Colon (tissue), 2 donors: ENCODE measurements around the gene PADI1.

ENCODE experiments used
- FAIRE-seq: peaks from 2 replicates; lab custom pipeline; 2012; peaks lifted over from hg19 to GRCh38; lab: Jason Lieb, UNC
- donor health status: control.
- donor health status: control.

PADI1 gene

DNA sequence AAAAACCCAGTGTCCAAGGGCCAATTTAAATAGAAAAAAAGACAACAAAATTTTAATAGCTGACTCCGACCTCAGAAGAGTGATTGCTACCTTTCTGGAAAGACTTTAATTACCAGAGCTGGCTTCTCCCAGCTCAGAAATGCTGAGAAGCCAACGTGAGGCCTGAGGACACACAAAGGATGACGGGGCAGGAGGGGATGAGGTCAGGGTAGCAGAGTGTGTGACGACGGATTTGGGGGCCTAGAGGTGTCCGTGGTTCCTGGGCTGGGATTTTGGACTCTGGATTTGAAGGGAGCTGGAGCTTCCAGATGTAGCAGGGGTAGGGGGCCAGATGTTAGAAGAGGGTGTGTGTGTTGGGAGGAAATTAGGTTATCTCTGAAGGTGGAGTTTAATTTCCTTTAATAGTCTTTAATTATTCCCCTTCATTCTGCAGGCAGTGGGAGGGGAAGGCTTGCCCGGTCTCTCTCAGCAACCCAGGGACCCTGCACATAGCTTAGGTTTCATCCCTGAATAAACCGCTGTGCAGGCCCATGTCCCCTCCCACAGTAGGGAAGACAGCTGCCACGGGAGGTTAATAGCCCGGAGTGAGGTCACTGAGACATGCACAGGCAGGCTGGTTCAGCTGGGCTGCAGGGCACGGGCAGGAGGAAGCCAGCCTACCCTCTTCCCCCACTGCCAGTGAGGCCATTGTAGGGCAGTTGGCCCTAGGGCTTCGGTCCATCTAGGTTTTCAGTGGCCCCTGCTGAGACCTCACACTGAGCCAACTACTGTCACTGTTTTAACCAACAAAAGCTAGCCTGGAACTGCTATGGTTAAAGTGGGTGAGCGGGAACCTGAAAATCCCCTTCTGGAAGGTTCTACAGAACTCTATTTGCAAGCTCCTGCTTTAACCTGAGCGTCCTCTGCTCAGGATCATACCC, 40.2 kb downstream of the PADI1 start:
- no peak for FAIRE-seq

DNA sequence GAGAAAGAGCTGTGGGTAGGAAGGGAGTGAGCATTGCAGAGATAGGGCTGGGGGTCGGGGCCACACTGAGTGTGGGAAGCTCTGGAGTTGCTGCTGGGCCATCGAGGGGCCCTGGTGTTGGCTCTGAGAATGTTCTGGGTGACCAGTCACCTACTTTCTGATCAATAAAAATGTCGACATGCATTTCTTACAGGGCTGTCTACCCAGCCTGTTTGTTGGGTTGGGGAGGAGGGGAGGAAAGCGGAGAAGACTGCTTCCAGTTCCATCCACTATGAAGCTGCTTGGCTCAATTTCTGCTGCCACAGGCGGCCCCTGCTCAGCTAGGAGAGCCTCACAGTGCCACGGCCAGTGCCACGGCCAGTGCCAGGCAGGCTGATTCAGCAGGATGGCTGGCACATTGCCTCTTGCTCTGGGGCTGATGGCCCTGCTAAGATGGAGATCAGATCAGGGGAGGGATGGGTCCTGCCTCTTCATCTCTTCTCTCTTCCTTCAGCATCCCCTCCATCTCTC, 40.9 kb downstream of the PADI1 start:
- FAIRE-seq: no peak

DNA sequence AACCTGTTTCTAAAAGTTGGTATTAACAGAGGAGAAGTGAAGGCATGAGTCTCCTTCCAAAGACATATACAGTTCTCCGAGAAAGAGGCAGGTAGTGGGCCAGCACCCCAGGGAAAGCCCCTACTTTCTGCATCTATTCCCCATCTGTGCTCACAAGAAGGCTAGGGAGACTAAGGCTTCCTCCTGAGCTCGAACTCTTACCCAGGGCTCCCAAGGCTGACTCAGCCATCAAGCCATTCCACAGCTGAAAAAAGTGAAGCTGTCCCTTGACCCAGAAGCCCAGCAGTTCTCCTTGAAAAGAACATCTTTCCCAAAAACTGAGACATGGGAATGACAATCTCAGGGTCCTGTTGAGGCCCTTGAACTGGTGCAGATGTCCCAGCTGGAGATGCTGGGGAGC, 42.0 kb downstream of the PADI1 start:
- no peak for FAIRE-seq

DNA sequence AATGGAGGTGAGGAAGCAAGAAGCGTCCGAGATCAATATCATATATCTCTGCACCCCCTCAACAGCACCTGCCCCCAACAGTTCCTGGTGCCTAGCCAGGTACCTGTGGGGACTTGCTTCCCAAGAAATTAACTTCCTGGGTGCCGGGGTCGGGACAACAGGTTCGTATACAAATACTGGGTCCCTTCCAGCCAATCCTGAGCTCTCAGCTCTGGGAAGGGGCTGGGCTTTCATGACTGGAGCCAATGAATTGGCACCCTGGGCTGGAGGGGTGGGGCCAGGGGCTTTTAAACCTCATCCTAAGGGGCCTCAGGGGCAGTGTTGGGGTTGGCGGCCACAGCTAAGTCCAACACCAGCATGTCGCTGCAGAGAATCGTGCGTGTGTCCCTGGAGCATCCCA, 43.9 kb downstream of the PADI1 start, which contains the start of gene PADI3:
Gene PADI3 (plus strand): TSS at position 318 of the 400 bp plus-strand sequence. CDS start 40 bp downstream, at position 358.
- no peak for FAIRE-seq

DNA sequence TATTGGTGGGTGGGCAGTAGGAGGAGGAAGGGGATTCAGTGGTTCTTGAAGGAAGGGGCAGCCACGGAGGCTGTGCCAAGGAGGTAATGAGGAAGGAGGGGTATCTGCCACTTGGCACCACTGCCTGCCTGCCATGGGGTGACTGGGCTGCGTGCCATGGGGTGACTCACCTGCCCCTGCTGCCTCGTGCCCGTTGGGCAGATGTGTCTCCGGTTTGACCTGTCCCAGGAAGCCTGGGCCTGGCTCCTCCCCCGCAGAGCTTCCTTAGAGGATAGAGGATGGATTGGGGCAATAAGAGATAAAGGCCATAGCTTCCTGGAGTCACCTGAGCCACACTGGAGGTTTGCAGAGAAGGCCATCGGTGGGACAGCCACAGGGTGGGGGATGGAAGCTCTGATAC, 45.7 kb downstream of the PADI1 start:
- FAIRE-seq: no peak

DNA sequence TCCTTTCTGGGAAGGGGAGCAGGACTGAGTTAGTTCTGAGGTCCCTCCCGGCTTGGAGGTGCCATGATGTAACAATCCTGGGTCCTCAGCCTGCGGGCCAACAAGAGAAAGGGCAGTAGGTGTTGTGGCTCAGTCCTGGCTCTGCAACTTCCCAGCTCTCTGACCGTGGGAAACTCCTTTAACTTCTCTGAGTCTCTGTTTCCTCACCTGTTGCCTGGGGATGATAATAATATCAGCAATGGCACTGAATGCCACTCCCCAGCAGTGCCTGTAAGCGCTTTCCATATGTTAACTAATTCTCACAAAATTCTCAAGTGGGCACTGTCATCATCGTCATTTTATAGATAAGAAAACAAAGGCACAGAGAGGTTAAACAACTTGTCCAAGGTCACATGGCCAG, 46.3 kb downstream of the PADI1 start:
- FAIRE-seq: no peak

DNA sequence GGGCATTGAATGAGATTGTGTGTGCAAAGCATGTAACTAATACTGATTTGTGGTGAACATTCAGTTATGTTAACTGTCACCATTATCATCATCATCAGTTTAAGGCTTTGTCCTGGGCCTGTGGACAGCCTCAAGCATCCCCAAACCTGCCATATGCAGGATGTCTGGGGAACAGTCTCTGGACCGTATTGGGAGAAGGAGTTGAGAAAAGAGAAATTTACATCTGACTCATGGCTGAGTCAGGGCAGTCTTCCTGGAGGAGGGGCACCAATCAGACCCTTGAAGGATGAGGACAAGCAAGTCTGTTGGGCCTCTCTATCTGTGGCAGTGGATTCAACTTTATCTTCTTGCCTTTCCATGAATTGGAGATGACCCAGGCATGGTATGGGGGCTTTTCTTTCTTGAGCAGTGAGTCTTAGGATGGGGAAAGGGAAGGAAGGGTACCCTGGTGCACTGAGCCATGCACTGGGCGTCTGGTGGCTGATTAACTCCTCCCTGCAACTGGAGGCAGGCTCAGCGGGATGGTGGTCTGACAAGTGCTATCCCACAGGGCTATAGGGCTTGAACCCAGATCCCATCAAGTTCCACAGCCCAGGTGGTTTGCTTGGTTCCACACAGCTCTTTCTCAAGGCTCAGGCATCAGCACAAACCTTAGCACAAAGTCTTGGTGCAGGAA, 46.9 kb downstream of the PADI1 start:
- no peak for FAIRE-seq

DNA sequence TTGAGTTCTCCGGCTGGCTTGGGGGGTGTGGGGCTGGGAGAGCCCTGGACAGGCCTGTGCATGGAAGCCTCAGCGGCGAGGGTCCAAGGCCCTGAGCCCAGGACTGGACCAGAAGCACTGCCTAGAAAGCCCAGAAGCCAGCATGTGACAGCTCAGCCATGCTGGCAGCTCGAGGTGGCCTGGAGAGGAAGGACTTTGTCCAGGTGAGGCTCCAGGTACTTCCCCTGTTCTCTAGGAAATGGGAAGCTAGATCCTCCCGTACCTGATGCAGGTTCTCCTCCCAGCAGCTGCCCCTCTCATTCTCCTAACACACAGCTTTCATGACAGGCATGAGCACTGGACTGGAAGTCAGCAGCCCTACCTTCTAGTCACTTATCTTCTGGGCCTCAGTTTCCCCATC, 50.4 kb downstream of the PADI1 start:
- no peak for FAIRE-seq

DNA sequence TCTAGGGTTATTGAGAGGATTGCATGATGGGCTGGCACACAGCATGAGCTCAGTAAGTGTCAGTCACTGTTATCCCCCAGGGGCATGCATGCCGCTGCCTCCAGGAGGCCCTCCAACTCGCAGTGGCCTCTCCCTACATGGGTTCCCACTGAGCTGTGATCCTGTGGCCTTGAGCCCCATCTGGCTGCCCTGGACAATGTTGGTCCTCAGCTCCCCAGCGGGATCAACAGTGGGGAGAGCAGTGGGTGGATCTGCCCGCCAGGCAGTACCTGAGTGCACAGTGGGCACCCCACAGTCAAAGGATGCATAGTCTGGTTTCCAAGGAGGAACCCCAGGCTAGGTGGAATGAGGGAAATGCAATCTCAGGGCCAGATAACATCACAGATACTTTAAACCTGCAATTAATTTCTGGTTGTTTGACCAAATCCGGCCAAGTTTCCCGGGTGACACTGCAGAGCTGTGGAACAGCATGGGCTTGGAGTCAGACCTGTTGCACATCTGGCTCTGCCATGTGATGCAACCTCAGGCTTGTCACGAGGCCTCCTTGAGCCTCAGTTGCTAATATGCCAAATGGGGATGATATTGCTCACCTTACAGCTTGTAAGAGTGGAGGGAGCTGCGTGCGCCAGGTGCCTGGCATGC, 53.3 kb downstream of the PADI1 start:
- FAIRE-seq: no peak

DNA sequence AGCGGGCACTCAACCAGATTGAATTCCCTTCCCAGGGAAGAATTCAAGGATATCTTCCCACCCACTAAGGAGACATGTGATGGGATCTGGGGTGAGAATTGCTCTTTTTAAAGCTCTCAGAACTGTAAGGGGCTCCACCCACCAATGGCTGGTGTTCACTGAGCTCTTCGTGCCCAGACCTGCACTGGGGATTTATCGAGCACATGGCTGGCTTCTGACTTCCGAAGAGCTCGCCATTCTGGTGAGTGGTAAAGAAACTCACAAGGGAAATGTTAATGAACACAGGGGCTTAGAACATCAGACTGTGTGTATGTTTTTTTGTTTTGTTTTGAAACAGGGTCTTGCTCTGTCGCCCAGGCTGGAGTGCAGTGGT, 53.8 kb downstream of the PADI1 start:
- FAIRE-seq: no peak

DNA sequence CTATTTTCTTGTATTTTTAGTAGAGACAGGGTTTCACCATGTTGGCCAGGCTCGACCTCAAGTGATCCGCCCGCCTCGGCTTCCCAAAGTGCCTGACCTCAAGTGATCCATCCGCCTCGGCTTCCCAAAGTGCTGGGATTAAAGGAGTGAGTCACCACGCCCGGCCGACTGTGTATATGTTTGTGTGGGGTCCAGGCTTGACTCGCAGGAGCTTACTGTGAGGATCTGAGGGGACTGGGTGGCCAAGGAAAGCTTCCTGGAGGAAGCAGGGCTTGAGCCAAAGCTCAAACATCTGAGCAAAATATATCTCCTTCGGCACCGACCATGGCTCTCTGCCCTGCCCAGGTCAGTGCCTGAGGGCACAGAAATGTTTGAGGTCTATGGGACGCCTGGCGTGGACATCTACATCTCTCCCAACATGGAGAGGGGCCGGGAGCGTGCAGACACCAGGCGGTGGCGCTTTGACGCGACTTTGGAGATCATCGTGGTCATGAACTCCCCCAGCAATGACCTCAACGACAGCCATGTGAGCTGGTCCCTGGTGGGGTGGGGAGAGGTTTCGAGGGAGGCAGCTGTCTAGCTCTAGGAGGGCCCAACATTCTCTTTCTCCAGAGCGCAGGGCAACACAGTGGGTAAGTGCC, 54.4 kb downstream of the PADI1 start:
- no peak for FAIRE-seq

DNA sequence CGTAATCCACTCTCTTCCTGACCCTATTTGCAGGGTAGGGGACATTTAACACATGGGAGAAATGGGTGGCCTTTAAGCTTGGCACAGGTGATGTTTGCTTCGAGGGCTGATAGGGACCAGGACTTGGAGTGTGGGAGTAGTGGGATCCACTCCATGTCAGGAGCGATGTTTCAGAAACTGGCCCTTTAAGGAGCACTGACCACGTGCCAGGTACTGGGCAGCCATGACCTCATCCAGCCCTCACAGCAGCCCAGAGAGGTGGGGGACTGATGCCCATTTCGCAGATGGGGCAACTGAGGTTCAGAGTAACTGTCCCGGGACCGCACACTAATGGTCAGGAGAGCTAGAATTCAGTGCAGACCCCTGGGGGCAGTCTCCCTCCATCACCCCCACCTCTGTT, 55.3 kb downstream of the PADI1 start:
- no peak for FAIRE-seq

DNA sequence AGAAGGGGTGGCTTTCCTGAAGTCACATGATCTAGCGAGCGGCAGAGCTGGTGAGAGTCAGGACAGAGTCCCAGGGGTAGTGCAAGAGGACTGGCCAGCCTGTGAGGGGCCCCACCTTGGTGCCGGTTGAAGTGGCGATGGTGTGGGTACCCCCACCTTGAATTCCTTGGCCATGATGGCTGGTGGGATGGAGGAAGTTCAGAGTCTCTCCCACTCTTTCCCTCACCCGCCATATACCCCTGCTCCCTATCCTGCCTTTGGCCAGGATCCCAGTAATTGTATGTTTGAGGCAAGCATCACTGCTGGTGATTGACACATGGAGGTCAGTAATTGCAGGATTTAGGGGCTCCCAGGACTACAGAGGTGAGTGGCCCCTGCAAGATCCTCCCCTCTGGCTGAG, 55.8 kb downstream of the PADI1 start:
- no peak for FAIRE-seq

DNA sequence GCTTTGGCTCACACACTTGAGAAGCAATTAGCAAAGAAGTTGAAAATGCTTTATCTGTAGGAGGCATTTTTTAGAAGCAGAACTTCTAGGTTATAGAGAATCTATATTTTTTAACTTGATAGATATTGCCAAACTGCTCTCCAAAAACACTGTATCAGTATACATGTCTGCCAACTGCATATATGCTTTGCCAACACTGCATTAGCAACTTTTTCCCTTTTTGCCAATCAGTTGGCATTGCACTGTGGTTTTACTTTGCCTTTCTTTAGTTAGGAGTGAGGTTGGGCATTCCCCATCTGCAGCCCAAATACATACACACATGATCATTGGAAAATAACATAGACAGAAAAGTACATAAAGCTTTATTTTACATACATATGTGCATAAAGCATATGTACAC, 59.0 kb downstream of the PADI1 start:
- FAIRE-seq: no peak

DNA sequence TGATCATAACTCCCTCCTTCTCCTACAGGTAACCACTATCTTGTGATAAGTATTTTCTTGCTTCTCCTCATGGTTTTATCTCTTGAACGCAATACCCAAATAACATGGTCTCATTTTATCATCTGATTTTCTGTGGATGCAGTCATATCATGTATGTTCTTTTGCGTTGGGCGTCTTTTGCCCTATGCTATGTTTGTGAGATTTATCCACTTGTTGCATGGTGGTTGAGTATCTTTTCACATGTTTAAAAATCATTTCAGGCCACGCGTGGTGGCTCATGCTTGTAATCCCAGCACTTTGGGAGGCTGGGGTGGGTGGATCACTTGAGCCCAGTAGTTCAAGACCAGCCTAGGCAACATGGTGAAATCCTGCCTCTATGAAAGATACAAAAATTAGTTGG, 59.5 kb downstream of the PADI1 start:
- FAIRE-seq: no peak

DNA sequence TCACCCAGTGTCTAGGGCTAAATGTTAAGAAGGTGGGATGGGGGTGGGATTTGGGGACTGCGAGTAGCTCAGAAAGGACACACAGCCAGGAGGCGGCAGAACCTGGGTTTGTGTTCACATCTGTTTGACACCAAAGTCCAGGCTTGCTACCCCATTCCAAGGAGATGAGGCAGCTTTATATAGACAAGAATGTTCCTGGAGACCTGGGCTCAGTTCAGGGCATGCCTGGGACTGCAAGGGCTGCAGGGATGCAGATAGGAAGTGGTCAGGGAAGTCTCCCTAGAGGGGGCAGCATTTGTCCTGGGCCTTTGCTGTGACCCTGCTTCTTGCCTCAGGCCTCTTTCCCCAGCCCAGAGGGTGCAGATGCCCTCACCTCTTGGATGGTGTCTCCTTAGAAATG, 60.2 kb downstream of the PADI1 start:
- FAIRE-seq: no peak

DNA sequence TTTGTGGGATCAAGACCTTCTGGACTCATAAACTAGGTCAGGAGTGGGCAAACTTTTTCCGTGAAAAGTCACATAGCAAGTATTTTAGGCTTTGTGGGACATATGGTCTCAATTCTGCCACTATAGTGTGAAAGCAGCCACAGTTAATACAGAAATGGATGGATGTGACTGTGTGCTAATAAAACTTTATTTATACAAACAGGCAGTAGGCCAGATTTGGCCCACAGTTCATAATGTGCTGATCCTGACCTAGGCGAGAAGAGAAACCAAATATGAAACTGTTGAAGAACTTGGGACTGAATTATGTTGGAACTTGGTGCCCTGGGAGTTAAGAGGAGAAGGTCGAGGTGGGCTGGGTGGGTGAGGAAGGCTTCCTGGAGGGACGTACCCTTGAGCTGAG, 61.0 kb downstream of the PADI1 start:
- no peak for FAIRE-seq

DNA sequence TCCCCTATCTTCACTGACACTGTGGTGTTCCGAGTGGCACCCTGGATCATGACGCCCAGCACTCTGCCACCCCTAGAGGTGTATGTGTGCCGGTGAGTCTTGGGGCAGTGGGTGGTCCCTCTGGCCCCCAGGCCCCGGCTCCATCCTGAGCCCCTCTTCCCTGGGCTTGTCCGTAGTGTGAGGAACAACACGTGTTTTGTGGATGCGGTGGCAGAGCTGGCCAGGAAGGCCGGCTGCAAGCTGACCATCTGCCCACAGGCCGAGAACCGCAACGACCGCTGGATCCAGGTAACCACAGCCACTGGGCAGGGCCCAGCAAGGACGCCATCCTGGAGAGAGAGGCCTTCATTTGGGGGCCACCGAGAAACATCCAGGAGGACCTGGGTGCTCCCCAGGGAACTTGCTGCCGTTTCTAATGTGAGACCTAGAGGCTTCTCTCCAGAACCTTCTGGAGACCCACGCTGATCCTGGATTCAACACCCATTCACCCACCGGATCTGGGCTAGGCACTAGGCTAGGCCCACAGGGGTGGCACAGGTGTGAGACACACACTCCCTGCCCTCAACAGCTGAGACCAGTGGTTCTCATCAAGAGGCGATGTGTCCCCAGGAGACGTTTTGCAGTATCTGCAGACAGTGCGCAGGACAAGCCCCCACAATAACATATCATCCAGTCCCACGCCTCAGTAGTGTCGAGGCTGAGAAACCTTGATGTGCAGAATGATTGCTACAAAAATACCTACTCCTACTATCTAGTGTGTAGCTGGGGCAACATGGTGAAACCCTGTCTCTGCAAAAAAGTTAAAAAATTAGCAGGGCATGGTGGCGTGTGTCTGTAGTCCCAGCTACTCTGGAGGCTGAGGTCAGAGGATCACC, 66.2 kb downstream of the PADI1 start:
- no peak for FAIRE-seq

DNA sequence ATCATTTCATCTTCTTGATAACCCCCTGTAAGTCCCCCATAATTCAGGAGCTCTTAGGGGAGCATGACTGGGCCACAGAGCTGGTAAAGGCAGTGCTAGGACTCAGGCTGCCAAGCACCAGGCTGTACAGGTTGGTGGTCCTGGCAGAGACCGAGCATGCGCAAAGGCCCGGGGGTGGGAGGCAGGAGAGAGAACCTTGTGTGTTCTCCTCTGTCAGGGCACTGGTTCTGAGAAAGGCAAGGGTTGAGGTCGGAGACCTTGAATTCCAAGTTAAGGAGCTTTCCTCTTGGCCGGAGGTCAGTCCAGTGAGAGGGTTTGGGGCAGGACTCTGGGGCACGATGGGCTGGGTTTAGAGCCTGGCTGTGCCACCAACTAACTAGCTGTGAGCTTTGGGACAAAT, 67.1 kb downstream of the PADI1 start:
- FAIRE-seq: no peak

DNA sequence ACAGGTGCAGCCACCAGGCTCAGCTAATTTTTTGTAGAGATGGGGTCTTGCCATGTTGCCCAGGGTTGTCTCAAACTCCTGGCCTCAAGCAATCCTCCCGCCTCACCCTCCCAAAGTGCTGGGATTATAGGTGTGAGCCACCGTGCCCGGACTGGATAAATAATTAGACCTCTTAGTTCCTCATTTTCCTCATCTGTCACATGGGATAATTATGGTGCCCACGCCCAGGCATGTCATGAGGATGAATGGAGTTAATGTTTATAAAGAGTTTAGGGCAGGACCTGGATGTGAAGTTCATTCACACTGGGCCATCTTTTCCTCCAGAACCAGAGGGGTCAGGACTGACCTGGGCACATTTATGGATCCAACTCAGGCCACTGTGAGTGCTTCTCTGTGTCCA, 67.7 kb downstream of the PADI1 start:
- FAIRE-seq: no peak

DNA sequence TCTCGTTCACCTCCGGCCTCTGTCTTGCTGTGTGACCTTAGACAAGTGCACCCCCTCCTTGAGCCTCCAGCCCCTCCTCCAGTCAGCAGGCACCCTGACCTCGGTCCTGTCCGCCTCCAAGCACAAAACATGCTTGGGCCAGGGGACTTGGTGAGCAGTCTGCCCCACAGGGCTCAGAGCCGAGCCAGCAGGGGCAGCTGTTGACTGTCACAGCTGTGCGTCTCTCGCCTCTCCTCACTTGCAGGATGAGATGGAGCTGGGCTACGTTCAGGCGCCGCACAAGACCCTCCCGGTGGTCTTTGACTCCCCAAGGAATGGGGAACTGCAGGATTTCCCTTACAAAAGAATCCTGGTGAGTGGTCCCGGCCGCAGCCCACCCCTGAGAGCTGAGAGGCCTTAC, 68.2 kb downstream of the PADI1 start:
- no peak for FAIRE-seq
